Colonic mucosa (tissue), 4 donors: ENCODE results near the gene C1QTNF8. TPM values are rescaled to one million over a fixed set of nuclear protein-coding genes. Genes with fewer than 3 reads are reported as not detected.

Experiments
- DNase-seq: peaks from one replicate; pipeline ENCODE4 v3.0.0-alpha.2; 2020
- H3K27ac ChIP-seq: fragments of 200-600 bp; one replicate; pipeline ENCODE4 v1.8.0; 2021
- H3K27me3 ChIP-seq: fragments of 200-600 bp; one replicate; pipeline ENCODE4 v1.8.0; 2021
- H3K36me3 ChIP-seq: fragments of 200-600 bp; one replicate; pipeline ENCODE4 v1.8.0; 2021
- H3K4me1 ChIP-seq: fragments of 200-600 bp; one replicate; pipeline ENCODE4 v1.8.0; 2021; ENCODE audit warnings: mild to moderate bottlenecking
- H3K4me3 ChIP-seq: fragments of 200-600 bp; one replicate; pipeline ENCODE4 v1.8.0; 2021
- H3K9ac ChIP-seq, 2 donors: one replicate each; pipeline ENCODE4 v1.7.0; 2013; ENCODE audit warnings: control low read depth in 2 of 2, low read depth in 2 of 2, low read length in 2 of 2
- H3K9me3 ChIP-seq: fragments of 200-600 bp; one replicate; pipeline ENCODE4 v1.8.0; 2021
- intact Hi-C: fragments of 100-400 bp; cut with DNase I; formaldehyde crosslinking; loops from one replicate; pipeline ENCODE4 v1.14.1; 2022
- total RNA-seq, 2 donors: library from RNA; stranded (reverse); fragmentation: NEBNext Ultra II Directional in 1 of 2; extraction: Animal tissue kit (Norgen Biotek cat#: 25700) in 1 of 2; gene quantifications; one replicate each; pipeline ENCODE4 v1.2.1, GENCODE V29; 2021
- TF ChIP-seq, protein P1 (sequence below): fragments of 200-600 bp; IDR thresholded peaks from one replicate; pipeline ENCODE4 v1.8.0; 2022; ENCODE audit warnings: antibody characterized with exemption, mild to moderate bottlenecking
- donor health status: healthy.
- donor health status: DM: no; HTN: no; CAD: no.
- donor health status: DM: no; HTN: no; CAD: no.

The C1QTNF8 gene
- total RNA-seq, 2 donors from 2014 or later: not detected

DNA sequence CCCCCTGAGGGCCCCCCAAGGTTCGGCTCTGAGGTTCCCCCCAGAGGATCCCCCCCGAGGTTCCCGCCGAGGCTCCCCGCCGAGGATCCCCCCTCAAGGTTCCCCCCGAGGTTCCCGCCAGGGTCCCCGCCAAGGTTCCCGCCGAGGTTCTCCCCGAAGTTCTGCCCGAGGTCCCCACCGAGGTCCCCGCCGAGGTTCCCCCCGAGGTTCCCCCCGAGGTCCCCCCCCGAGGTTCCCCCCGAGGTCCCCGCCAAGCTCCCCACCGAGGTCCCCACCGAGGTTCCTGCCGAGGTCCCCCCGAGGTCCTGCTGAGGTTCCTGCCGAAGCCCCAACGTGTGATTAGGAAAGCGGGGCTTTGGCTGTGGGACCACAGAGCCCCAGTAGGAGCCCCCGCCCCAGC lies 55.7 kb downstream of the C1QTNF8 start:
- H3K9me3 ChIP-seq: no peaks in the 10 kb centered on the region
- no peak for DNase-seq
- H3K36me3 ChIP-seq: no peaks in the 10 kb centered on the region
- no peak overlapping the region for H3K27ac ChIP-seq
- TF ChIP-seq, protein P1, sequence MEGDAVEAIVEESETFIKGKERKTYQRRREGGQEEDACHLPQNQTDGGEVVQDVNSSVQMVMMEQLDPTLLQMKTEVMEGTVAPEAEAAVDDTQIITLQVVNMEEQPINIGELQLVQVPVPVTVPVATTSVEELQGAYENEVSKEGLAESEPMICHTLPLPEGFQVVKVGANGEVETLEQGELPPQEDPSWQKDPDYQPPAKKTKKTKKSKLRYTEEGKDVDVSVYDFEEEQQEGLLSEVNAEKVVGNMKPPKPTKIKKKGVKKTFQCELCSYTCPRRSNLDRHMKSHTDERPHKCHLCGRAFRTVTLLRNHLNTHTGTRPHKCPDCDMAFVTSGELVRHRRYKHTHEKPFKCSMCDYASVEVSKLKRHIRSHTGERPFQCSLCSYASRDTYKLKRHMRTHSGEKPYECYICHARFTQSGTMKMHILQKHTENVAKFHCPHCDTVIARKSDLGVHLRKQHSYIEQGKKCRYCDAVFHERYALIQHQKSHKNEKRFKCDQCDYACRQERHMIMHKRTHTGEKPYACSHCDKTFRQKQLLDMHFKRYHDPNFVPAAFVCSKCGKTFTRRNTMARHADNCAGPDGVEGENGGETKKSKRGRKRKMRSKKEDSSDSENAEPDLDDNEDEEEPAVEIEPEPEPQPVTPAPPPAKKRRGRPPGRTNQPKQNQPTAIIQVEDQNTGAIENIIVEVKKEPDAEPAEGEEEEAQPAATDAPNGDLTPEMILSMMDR: no peak
- no peak overlapping the region for H3K9ac ChIP-seq
- peaks cover 4% of the 10 kb centered on the region for H3K27me3 ChIP-seq
- H3K4me1 ChIP-seq: no peaks in the 10 kb centered on the region
- H3K4me3 ChIP-seq: no peak overlapping the region
- intact Hi-C loops: no loop called here

DNA sequence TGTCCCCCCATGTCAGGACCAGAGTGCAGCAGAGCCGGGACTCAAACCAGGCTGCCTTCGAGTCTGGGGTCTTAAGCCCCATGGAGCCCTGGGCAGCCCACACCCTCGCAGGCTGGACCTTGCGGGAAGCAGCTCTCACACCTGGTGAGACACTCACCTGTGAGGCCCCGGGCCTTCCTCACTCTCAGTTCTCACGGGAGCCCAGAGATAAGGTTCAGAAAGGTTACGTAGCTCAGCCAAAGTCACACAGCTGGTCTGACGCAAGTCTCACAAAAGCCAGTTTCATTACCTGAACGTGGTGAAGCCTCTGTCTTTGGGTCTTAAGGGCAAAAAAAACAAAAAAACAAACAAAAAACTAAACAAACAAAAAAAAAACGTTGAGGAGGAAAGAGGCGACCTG lies 56.3 kb downstream of the C1QTNF8 start:
- no peak overlapping the region for H3K4me3 ChIP-seq
- intact Hi-C loops: no loop called here
- H3K36me3 ChIP-seq: no peaks in the 10 kb centered on the region
- H3K27ac ChIP-seq: no peak overlapping the region
- no peaks in the 10 kb centered on the region for H3K27me3 ChIP-seq
- no peak for DNase-seq
- no peaks in the 10 kb centered on the region for H3K4me1 ChIP-seq
- H3K9me3 ChIP-seq: no peaks in the 10 kb centered on the region
- H3K9ac ChIP-seq: no peak overlapping the region
- TF ChIP-seq, protein P1: no peak

DNA sequence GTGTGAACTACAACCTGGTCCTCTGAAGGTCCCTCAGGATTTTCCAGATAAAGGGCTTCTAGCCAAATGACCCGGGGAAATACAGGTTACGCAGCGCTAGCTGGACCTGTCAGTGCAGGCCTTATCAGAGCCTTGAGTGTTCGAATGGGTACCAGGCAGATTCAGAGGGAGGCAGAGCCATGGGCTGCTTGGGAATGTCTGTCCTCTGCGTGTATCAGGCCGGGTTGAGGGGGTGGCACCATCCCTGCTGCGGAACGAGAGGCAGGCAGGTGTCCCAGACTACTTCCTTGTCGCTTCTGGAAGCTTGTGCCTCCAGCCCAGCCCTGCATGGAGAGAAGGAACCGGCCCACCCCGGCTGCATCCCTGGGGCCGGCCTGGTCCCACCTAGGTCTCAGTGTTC lies 57.1 kb downstream of the C1QTNF8 start:
- H3K4me3 ChIP-seq: no peak overlapping the region
- intact Hi-C loops: no loop called here
- H3K27ac ChIP-seq: no peak overlapping the region
- H3K9ac ChIP-seq: no peak overlapping the region
- TF ChIP-seq, protein P1: no peak
- H3K9me3 ChIP-seq: no peaks in the 10 kb centered on the region
- no peak for DNase-seq
- no peaks in the 10 kb centered on the region for H3K27me3 ChIP-seq
- no peaks in the 10 kb centered on the region for H3K4me1 ChIP-seq
- no peaks in the 10 kb centered on the region for H3K36me3 ChIP-seq

Other genes starting within 250 kb of the C1QTNF8 start
- 10 to 100 TPM in 1 of 2 donors, 1 to 10 TPM in 1; 8.4 to 12.8 TPM for gene LMF1, start 125.3 kb downstream of the C1QTNF8 start, total RNA-seq
- under 1 TPM; 0.20 to 0.61 TPM for gene SOX8, start 114.5 kb downstream of the C1QTNF8 start, total RNA-seq
- gene SSTR5, start 23.5 kb downstream of the C1QTNF8 start, total RNA-seq: under 1 TPM; 0.24 to 0.37 TPM
- gene CACNA1H, start 56.9 kb upstream of the C1QTNF8 start, total RNA-seq: 10 to 100 TPM in 1 of 2 donors, 1 to 10 TPM in 1; 2.1 to 14.6 TPM
- 10 to 100 TPM; 32.6 to 34.3 TPM for gene TPSG1, start 129.0 kb upstream of the C1QTNF8 start, total RNA-seq
- 10 to 100 TPM; 39.1 to 92.9 TPM for gene TPSB2, start 133.9 kb upstream of the C1QTNF8 start, total RNA-seq
- gene TPSAB1, start 144.5 kb upstream of the C1QTNF8 start, total RNA-seq: 10 to 100 TPM; 30.4 to 62.1 TPM
- under 1 TPM; 0.19 to 0.64 TPM for gene TPSD1, start 159.8 kb upstream of the C1QTNF8 start, total RNA-seq
- 100 to 1,000 TPM; 101 to 143 TPM for gene UBE2I, start 213.4 kb upstream of the C1QTNF8 start, total RNA-seq
- gene BAIAP3, start 237.4 kb upstream of the C1QTNF8 start, total RNA-seq: 1 to 10 TPM; 5.5 to 9.8 TPM